Esophagus squamous epithelium (tissue), 4 donors: ENCODE data around the gene GALNTL6.

Experiments used
- POLR2A ChIP-seq, 4 donors: fragments of 450-650 bp; IDR thresholded peaks; one replicate each; pipeline ENCODE4 v1.6.1; 2017; ENCODE audit warnings: antibody characterized with exemption in 4 of 4, mild to moderate bottlenecking in 4 of 4, moderate library complexity in 3 of 4
- TF ChIP-seq, protein P1 (sequence below), 6 experiments: fragments of 450-650 bp in 4 of 6; fragments of 200-600 bp in 2 of 6; sonication (generic) in 2 of 6; IDR thresholded peaks; one replicate each; pipeline ENCODE4 v1.5.1; 2016 to 2019; ENCODE audit warnings: antibody characterized with exemption in 6 of 6, mild to moderate bottlenecking in 4 of 6, moderate library complexity in 4 of 6

GRCh38 chr4:172048666-172049065 lies 235.5 kb downstream of the GALNTL6 start:
- TF ChIP-seq, protein P1, sequence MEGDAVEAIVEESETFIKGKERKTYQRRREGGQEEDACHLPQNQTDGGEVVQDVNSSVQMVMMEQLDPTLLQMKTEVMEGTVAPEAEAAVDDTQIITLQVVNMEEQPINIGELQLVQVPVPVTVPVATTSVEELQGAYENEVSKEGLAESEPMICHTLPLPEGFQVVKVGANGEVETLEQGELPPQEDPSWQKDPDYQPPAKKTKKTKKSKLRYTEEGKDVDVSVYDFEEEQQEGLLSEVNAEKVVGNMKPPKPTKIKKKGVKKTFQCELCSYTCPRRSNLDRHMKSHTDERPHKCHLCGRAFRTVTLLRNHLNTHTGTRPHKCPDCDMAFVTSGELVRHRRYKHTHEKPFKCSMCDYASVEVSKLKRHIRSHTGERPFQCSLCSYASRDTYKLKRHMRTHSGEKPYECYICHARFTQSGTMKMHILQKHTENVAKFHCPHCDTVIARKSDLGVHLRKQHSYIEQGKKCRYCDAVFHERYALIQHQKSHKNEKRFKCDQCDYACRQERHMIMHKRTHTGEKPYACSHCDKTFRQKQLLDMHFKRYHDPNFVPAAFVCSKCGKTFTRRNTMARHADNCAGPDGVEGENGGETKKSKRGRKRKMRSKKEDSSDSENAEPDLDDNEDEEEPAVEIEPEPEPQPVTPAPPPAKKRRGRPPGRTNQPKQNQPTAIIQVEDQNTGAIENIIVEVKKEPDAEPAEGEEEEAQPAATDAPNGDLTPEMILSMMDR (IDR thresholded peaks at IDR 0.05) = no peak
- TF ChIP-seq POLR2A (IDR thresholded peaks at IDR 0.05) = no peak
